ENCODE results near the gene SMIM22.

DNA sequence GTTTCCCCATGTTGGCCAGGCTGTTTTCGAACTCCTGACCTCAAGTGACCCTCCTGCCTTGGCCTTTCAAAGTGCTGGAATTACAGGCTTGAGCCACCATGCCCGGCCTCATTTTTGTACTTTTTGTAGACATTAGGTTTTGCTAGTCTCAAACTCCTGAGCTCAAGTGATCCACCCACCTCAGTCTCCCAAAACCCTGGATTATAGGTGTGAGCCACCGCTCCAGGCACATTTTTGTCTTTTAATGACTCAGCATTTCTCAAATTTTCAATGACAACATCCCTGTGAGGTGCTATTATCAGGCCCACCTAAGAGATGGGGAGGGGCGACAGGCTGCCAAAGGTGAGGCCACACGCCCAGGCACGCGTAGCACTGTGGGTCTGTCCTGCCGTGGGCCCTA, 8.1 kb upstream of the SMIM22 start:
- TF ChIP-seq, protein P1, sequence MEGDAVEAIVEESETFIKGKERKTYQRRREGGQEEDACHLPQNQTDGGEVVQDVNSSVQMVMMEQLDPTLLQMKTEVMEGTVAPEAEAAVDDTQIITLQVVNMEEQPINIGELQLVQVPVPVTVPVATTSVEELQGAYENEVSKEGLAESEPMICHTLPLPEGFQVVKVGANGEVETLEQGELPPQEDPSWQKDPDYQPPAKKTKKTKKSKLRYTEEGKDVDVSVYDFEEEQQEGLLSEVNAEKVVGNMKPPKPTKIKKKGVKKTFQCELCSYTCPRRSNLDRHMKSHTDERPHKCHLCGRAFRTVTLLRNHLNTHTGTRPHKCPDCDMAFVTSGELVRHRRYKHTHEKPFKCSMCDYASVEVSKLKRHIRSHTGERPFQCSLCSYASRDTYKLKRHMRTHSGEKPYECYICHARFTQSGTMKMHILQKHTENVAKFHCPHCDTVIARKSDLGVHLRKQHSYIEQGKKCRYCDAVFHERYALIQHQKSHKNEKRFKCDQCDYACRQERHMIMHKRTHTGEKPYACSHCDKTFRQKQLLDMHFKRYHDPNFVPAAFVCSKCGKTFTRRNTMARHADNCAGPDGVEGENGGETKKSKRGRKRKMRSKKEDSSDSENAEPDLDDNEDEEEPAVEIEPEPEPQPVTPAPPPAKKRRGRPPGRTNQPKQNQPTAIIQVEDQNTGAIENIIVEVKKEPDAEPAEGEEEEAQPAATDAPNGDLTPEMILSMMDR (IDR thresholded peaks at IDR 0.05): no peak
- TF ChIP-seq POLR2A (IDR thresholded peaks at IDR 0.05) (no peak), POLR2AphosphoS5 (IDR thresholded peaks at IDR 0.05; ENCODE audit: insufficient read depth in 1 of 2, low read depth in 1 of 2) (no peak)

All from vagina (tissue), 2 donors.